H1 (cell line): ENCODE results near the gene MAPK1. TPM values are rescaled to one million over a fixed set of nuclear protein-coding genes. Genes with fewer than 3 reads are reported as not detected.
A peak's percentile ranks its signal among the peaks of the same experiment; 100 is the strongest.
"Not testable (repeated sequence)": the region's sequence is repeated elsewhere in the genome, so short reads cannot be mapped to it uniquely, and the experiment has no call there.

Source experiments
- CTCF ChIA-PET: fragments of 300-600 bp; sonication (Branson Sonifier 250); formaldehyde crosslinking; loops from one replicate; lab custom pipeline; 2021; ENCODE audit not compliant: partially characterized antibody; lab: Charles Lee
- POLR2A ChIA-PET: fragments of 300-600 bp; sonication (Branson Sonifier 250); formaldehyde crosslinking; loops from one replicate; lab custom pipeline; 2021; ENCODE audit warnings: inconsistent platforms; ENCODE audit not compliant: partially characterized antibody; lab: Charles Lee
- DNase-seq, 2 experiments: peaks; one replicate each; pipeline versions ENCODE4 v3.0.0 to v3.0.0-alpha.2; 2010 to 2022; ENCODE audit warnings: low spot score in 2 of 2, low read depth in 1 of 2, mixed read lengths in 1 of 2
- FAIRE-seq: peaks from 2 replicates; lab custom pipeline; 2011; peaks lifted over from hg19 to GRCh38; lab: Jason Lieb, UNC
- H2AFZ ChIP-seq: 2 replicates; pipeline ENCODE4 v1.8.1; 2012; ENCODE audit warnings: low read length, inconsistent platforms
- H2AK5ac ChIP-seq: 2 replicates; pipeline ENCODE4 v1.6.1; 2013; ENCODE audit warnings: low read depth, low read length
- H2BK120ac ChIP-seq: replicated peaks from 2 replicates; pipeline ENCODE3; 2013; ENCODE audit warnings: low read depth, low read length, inconsistent platforms
- H2BK12ac ChIP-seq: 2 replicates; pipeline ENCODE4 v1.6.1; 2013; ENCODE audit warnings: low read depth, low read length
- H2BK15ac ChIP-seq: 2 replicates; pipeline ENCODE4 v1.6.1; 2013; ENCODE audit warnings: low read length
- H2BK20ac ChIP-seq: 2 replicates; pipeline ENCODE4 v1.6.1; 2013; ENCODE audit warnings: low read length
- H2BK5ac ChIP-seq: 2 replicates; pipeline ENCODE4 v1.6.1; 2013; ENCODE audit warnings: low read depth, low read length
- H3K14ac ChIP-seq: 2 replicates; pipeline ENCODE4 v1.6.1; 2013; ENCODE audit warnings: inconsistent platforms; ENCODE audit not compliant: insufficient read length
- H3K18ac ChIP-seq: 2 replicates; pipeline ENCODE4 v1.6.1; 2013; ENCODE audit warnings: low read length; ENCODE audit errors: extremely low read depth
- H3K23ac ChIP-seq: 2 replicates; pipeline ENCODE4 v1.6.1; 2013; ENCODE audit warnings: inconsistent platforms; ENCODE audit not compliant: insufficient read length
- H3K23me2 ChIP-seq: 2 replicates; pipeline ENCODE4 v1.6.1; 2013; ENCODE audit warnings: low read depth, low read length
- H3K27ac ChIP-seq: 2 replicates; pipeline ENCODE4 v1.6.1; 2011; ENCODE audit warnings: low read depth, low read length, inconsistent platforms
- H3K27me3 ChIP-seq, 4 experiments: replicated peaks in 1 of 4; 1 replicate in 1 of 4; 2 replicates in 3 of 4; pipeline versions ENCODE4 v1.6.1 to v1.8.1; 2011 to 2013; ENCODE audit warnings: low read length in 3 of 4, mild to moderate bottlenecking in 3 of 4, inconsistent platforms in 2 of 4, mixed read lengths in 2 of 4, moderate library complexity in 1 of 4; ENCODE audit not compliant: control insufficient read depth in 3 of 4, insufficient read depth in 3 of 4; ENCODE audit errors: extremely low read depth in 1 of 4
- H3K36me3 ChIP-seq, 4 experiments: 2 replicates each; pipeline versions ENCODE4 v1.6.1 to v1.8.1; 2011 to 2013; ENCODE audit warnings: mild to moderate bottlenecking in 4 of 4, low read length in 3 of 4, moderate library complexity in 2 of 4, control low read depth in 1 of 4, inconsistent platforms in 1 of 4; ENCODE audit not compliant: insufficient read depth in 4 of 4, control insufficient read depth in 2 of 4
- H3K4ac ChIP-seq: replicated peaks from 2 replicates; pipeline ENCODE3; 2013; ENCODE audit warnings: low read length, low read depth, mixed read lengths, inconsistent platforms; ENCODE audit not compliant: insufficient read length
- H3K4me1 ChIP-seq, 4 experiments: replicated peaks in 1 of 4; 1 replicate in 1 of 4; 2 replicates in 3 of 4; pipeline versions ENCODE4 v1.6.1 to v1.8.1; 2011 to 2013; ENCODE audit warnings: low read length in 3 of 4, inconsistent platforms in 2 of 4, mixed read lengths in 1 of 4; ENCODE audit not compliant: insufficient read depth in 4 of 4, control insufficient read depth in 3 of 4
- H3K4me2 ChIP-seq, 2 experiments: 2 replicates each; pipeline versions ENCODE4 v1.6.1 to v1.8.1; 2011 to 2013; ENCODE audit warnings: low read depth in 2 of 2, low read length in 2 of 2, control low read depth in 1 of 2, inconsistent platforms in 1 of 2, mild to moderate bottlenecking in 1 of 2; ENCODE audit not compliant: insufficient read depth in 1 of 2
- H3K4me3 ChIP-seq, 4 experiments: fragments of 200-600, 300-600 bp in 1 of 4; sonication (generic), shearing (Covaris generic), sonication (Bioruptor Twin) in 1 of 4; 2 replicates each; pipeline versions ENCODE4 v1.5.1 to v1.8.1; 2011 to 2016; ENCODE audit warnings: low read length in 4 of 4, low read depth in 3 of 4, control low read depth in 2 of 4, inconsistent platforms in 2 of 4, mild to moderate bottlenecking in 2 of 4, mixed read lengths in 1 of 4, moderate library complexity in 1 of 4; ENCODE audit not compliant: insufficient read depth in 2 of 4; ENCODE audit errors: extremely low read depth in 1 of 4
- H3K56ac ChIP-seq: replicated peaks from 2 replicates; pipeline ENCODE3; 2013; ENCODE audit warnings: low read depth, mild to moderate bottlenecking, mixed read lengths, low read length, inconsistent platforms; ENCODE audit not compliant: insufficient read length
- H3K79me1 ChIP-seq: 2 replicates; pipeline ENCODE4 v1.6.1; 2013; ENCODE audit warnings: low read depth, low read length, control low read depth
- H3K79me2 ChIP-seq, 2 experiments: 2 replicates each; pipeline versions ENCODE4 v1.6.1 to v1.8.1; 2012 to 2013; ENCODE audit warnings: low read length in 2 of 2, mild to moderate bottlenecking in 2 of 2, inconsistent platforms in 1 of 2; ENCODE audit not compliant: insufficient read depth in 2 of 2, control insufficient read depth in 1 of 2
- H3K9ac ChIP-seq, 4 experiments: replicated peaks in 1 of 4; 1 replicate in 1 of 4; 2 replicates in 3 of 4; pipeline versions ENCODE4 v1.6.1 to v1.8.1; 2011 to 2013; ENCODE audit warnings: low read depth in 3 of 4, low read length in 3 of 4, control low read depth in 2 of 4, mild to moderate bottlenecking in 2 of 4, moderate library complexity in 2 of 4, inconsistent platforms in 1 of 4; ENCODE audit errors: extremely low read depth in 1 of 4
- H3K9me3 ChIP-seq, 2 experiments: 2 replicates each; pipeline versions ENCODE4 v1.6.1 to v1.8.1; 2012 to 2013; ENCODE audit warnings: mild to moderate bottlenecking in 2 of 2, moderate library complexity in 2 of 2, control low read depth in 1 of 2, inconsistent platforms in 1 of 2, low read depth in 1 of 2, low read length in 1 of 2, mixed read lengths in 1 of 2; ENCODE audit not compliant: insufficient read depth in 2 of 2
- H4K20me1 ChIP-seq, 2 experiments: replicated peaks in 1 of 2; 2 replicates each; pipeline versions ENCODE3 to v1.8.1; 2011 to 2013; ENCODE audit warnings: inconsistent platforms in 2 of 2, low read length in 2 of 2, mild to moderate bottlenecking in 1 of 2; ENCODE audit not compliant: insufficient read depth in 2 of 2, control insufficient read depth in 1 of 2
- H4K5ac ChIP-seq: 2 replicates; pipeline ENCODE4 v1.6.1; 2013; ENCODE audit warnings: low read length, low read depth, mixed read lengths, inconsistent platforms; ENCODE audit not compliant: insufficient read length
- H4K8ac ChIP-seq: 2 replicates; pipeline ENCODE4 v1.8.0; 2013; ENCODE audit warnings: mild to moderate bottlenecking, moderate library complexity, low read length, inconsistent platforms; ENCODE audit not compliant: insufficient read depth; ENCODE audit errors: extremely low read depth
- H4K91ac ChIP-seq: replicated peaks from 2 replicates; pipeline ENCODE3; 2013; ENCODE audit warnings: low read length, mixed read lengths, inconsistent platforms; ENCODE audit not compliant: insufficient read length
- WGBS, 2 experiments: shearing (Covaris generic) in 1 of 2; methylation state at CpG; one replicate each; pipeline versions ENCODE4 v1.1.6 to v1.1.7; 2013 to 2015; ENCODE audit warnings: low lambda C conversion rate in 2 of 2, mixed read lengths in 2 of 2, inconsistent platforms in 1 of 2, low coverage in 1 of 2, missing lambda C conversion rate in 1 of 2; ENCODE audit not compliant: insufficient replicate concordance in 2 of 2, insufficient coverage in 1 of 2, insufficient read length in 1 of 2; ENCODE audit errors: extremely low coverage in 1 of 2, missing lambda C conversion rate in 1 of 2; 5-methylcytosine and 5-hydroxymethylcytosine counted together
- polyA plus RNA-seq, 7 experiments: library from polyadenylated mRNA; depleted of rRNA in 3 of 7; stranded (reverse) in 5 of 7; unstranded in 2 of 7; fragments of >200 nt in 5 of 7; fragments of 200-250 nt in 2 of 7; gene quantifications; 1 replicate in 5 of 7; 2 replicates in 1 of 7; 4 replicates in 1 of 7; pipeline versions ENCODE4 v1.2.1 to v1.2.3, GENCODE V29; 2011 to 2013; ENCODE audit warnings: missing spikeins in 2 of 7, mixed read lengths in 2 of 7
- total RNA-seq: library from RNA; stranded (reverse); fragmentation: NEBNext Ultra II Directional; extraction: Animal tissue kit (Norgen Biotek cat#: 25700); gene quantifications from 2 replicates; pipeline ENCODE4 v1.2.1, GENCODE V29; 2021

MAPK1 gene
- total and polyA plus RNA-seq, 2 of the 8 experiments (the other 6 are each of a cell fraction or from before 2014, with no cell fraction given): 28.1 to 101 TPM

GRCh38 chr22:21716395-21717122 is 150.9 kb downstream of the MAPK1 start:
- H2BK120ac ChIP-seq, H3K4ac ChIP-seq, H4K5ac ChIP-seq, H4K91ac ChIP-seq, H3K18ac ChIP-seq, H3K79me1 ChIP-seq, H3K56ac ChIP-seq, H2BK20ac ChIP-seq, H3K4me3 ChIP-seq, H3K79me2 ChIP-seq, H3K9ac ChIP-seq, H4K20me1 ChIP-seq, DNase-seq, H3K27me3 ChIP-seq, H3K14ac ChIP-seq, H3K4me1 ChIP-seq, H2AK5ac ChIP-seq, H3K23ac ChIP-seq, H2BK5ac ChIP-seq, H3K23me2 ChIP-seq, H3K4me2 ChIP-seq, H3K9me3 ChIP-seq, H3K27ac ChIP-seq, H2BK12ac ChIP-seq, H2AFZ ChIP-seq, H3K36me3 ChIP-seq, H2BK15ac ChIP-seq, H4K8ac ChIP-seq: not testable (repeated sequence)
- CTCF ChIA-PET: interaction anchor here (7.0 kb wide), 1 partner anchor 12 kb away, joined by 45 read pairs; no protein-coding TSS in a partner anchor
- peak; percentile 7 for FAIRE-seq
- 91% methylated on average over 8 of the region's 15 CpGs; no CpG with 5 or more reads in 1 of the 2 experiments for WGBS, 2 experiments
- POLR2A ChIA-PET: interaction anchor here (1.0 kb wide), 1 partner anchor 148 kb away, joined by 3 read pairs; no protein-coding TSS in a partner anchor
